Mesothelial cell of epicardium (in vitro differentiated cells): ENCODE results near the gene IFITM2. TPM values are rescaled to one million over a fixed set of nuclear protein-coding genes. Genes with fewer than 3 reads are reported as not detected.
"Not testable (repeated sequence)": the region's sequence is repeated elsewhere in the genome, so short reads cannot be mapped to it uniquely, and the experiment has no call there.

Source experiments
- DNase-seq, 2 experiments: peaks; one replicate each; pipeline ENCODE4 v3.0.0; 2021; ENCODE audit warnings: low spot score in 2 of 2; ENCODE audit not compliant: unreplicated experiment in 2 of 2
- H3K27ac Mint-ChIP-seq: 2 replicates; pipeline ENCODE4 v1.8.0; 2021; ENCODE audit warnings: mixed read lengths
- H3K27me3 Mint-ChIP-seq: 2 replicates; pipeline ENCODE4 v1.8.0; 2021; ENCODE audit warnings: low read depth, mixed read lengths
- H3K36me3 Mint-ChIP-seq: 2 replicates; pipeline ENCODE4 v1.8.0; 2021; ENCODE audit warnings: mixed read lengths
- H3K4me1 Mint-ChIP-seq: 2 replicates; pipeline ENCODE4 v1.8.0; 2021; ENCODE audit warnings: mixed read lengths
- H3K4me3 Mint-ChIP-seq: 2 replicates; pipeline ENCODE4 v1.8.0; 2021; ENCODE audit warnings: mild to moderate bottlenecking, moderate library complexity, mixed read lengths
- H3K9me3 Mint-ChIP-seq: 2 replicates; pipeline ENCODE4 v1.8.0; 2021; ENCODE audit warnings: mixed read lengths
- total RNA-seq: library from RNA; stranded (reverse); gene quantifications from 3 replicates; pipeline ENCODE4 v1.2.1, GENCODE V29; 2021
- TF ChIP-seq, protein P1 (sequence below): fragments of 200-600 bp; sonication (generic); IDR thresholded peaks from one replicate; pipeline ENCODE4 v1.5.0; 2021; ENCODE audit warnings: antibody characterized with exemption; ENCODE audit not compliant: unreplicated experiment

The IFITM2 gene
- total RNA-seq, result 208 to 224 TPM (median 210 TPM) in 3 replicates

DNA sequence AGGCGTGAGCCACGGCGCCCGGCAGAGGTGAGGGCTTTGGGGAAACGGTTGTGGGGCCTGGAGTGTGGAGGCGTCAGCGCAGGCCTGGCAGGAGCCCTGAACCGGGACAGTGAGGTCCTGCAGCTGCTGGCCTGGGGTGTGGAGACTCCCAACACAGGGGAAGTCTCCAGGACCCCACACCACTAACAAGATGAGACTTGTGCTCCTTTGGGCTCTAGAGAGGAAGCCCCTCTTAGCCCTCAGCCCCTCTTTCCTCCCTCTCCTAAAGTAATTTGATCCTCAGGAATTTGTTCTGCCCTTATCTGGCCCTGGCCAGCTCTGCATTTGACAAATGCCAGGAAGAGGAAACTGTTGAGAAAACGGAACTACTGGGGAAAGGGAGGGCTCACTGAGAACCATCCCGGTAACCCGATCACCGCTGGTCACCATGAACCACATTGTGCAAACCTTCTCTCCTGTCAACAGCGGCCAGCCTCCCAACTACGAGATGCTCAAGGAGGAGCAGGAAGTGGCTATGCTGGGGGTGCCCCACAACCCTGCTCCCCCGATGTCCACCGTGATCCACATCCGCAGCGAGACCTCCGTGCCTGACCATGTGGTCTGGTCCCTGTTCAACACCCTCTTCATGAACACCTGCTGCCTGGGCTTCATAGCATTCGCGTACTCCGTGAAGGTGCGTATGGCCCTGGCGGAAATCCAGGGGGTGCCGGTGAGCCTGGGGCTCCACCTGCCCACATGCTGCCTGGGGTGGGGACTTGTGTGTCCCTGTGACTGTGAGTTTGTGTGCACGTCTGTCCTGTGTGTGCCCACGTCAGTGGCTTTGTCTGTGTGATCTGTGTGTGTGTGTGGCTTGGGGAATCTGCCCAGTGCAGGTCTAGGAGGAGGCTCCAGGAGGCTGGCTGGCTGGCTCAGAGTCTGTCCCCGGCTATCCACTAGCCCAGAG is at the start of gene IFITM2:
Gene IFITM2, plus strand, starts transcription at position 51 of the 943 bp plus-strand sequence. Its CDS starts 377 bp downstream, at position 428.
- H3K4me3 Mint-ChIP-seq, result peak within 1 kb of the TSS; percentile 93
- peak within 1 kb of the TSS; percentile 96 for H3K27ac Mint-ChIP-seq
- H3K4me1 Mint-ChIP-seq, result peaks cover 48% of the 10 kb centered on the region
- not testable (repeated sequence) for H3K27me3 Mint-ChIP-seq, H3K9me3 Mint-ChIP-seq, DNase-seq, H3K36me3 Mint-ChIP-seq

GRCh38 chr11:259413-259812 is 48.2 kb upstream of the IFITM2 start:
- H3K36me3 Mint-ChIP-seq, result no peaks in the 10 kb centered on the region
- H3K4me1 Mint-ChIP-seq, result no peaks in the 10 kb centered on the region
- DNase-seq, result no peak
- no peak overlapping the region for H3K27ac Mint-ChIP-seq
- H3K4me3 Mint-ChIP-seq, result no peak overlapping the region
- H3K9me3 Mint-ChIP-seq, result peaks cover 8% of the 10 kb centered on the region
- TF ChIP-seq, protein P1, sequence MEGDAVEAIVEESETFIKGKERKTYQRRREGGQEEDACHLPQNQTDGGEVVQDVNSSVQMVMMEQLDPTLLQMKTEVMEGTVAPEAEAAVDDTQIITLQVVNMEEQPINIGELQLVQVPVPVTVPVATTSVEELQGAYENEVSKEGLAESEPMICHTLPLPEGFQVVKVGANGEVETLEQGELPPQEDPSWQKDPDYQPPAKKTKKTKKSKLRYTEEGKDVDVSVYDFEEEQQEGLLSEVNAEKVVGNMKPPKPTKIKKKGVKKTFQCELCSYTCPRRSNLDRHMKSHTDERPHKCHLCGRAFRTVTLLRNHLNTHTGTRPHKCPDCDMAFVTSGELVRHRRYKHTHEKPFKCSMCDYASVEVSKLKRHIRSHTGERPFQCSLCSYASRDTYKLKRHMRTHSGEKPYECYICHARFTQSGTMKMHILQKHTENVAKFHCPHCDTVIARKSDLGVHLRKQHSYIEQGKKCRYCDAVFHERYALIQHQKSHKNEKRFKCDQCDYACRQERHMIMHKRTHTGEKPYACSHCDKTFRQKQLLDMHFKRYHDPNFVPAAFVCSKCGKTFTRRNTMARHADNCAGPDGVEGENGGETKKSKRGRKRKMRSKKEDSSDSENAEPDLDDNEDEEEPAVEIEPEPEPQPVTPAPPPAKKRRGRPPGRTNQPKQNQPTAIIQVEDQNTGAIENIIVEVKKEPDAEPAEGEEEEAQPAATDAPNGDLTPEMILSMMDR, result no peak
- peaks cover 1% of the 10 kb centered on the region for H3K27me3 Mint-ChIP-seq

- peaks cover 9% of the 10 kb centered on the region for H3K9me3 Mint-ChIP-seq
- no peak overlapping the region for H3K27ac Mint-ChIP-seq
- no peak overlapping the region for H3K4me3 Mint-ChIP-seq
- H3K36me3 Mint-ChIP-seq, result no peaks in the 10 kb centered on the region
- peaks cover 1% of the 10 kb centered on the region for H3K27me3 Mint-ChIP-seq
- H3K4me1 Mint-ChIP-seq, result no peaks in the 10 kb centered on the region
- DNase-seq, result no peak
- TF ChIP-seq, protein P1, result no peak
These were observed 46.0 kb upstream of the IFITM2 start for GRCh38 chr11:261624-262023.

- Mint-ChIP-seq H3K27me3 (peaks cover 11% of the 10 kb centered on the region), H3K4me3 (peak overlapping the region; percentile 31), H3K9me3 (peaks cover 3% of the 10 kb centered on the region), H3K27ac (no peak overlapping the region), H3K4me1 (peaks cover 4% of the 10 kb centered on the region), H3K36me3 (no peaks in the 10 kb centered on the region)
- no peak for DNase-seq
- TF ChIP-seq, protein P1, result no peak
These were observed 40.8 kb upstream of the IFITM2 start for GRCh38 chr11:266676-267439.

GRCh38 chr11:267491-267994 is 40.1 kb upstream of the IFITM2 start:
- Mint-ChIP-seq H3K27ac (no peak overlapping the region), H3K27me3 (peaks cover 12% of the 10 kb centered on the region), H3K4me1 (peaks cover 4% of the 10 kb centered on the region), H3K9me3 (peaks cover 3% of the 10 kb centered on the region), H3K4me3 (no peak overlapping the region), H3K36me3 (no peaks in the 10 kb centered on the region)
- no peak for DNase-seq
- TF ChIP-seq, protein P1, result no peak

DNA sequence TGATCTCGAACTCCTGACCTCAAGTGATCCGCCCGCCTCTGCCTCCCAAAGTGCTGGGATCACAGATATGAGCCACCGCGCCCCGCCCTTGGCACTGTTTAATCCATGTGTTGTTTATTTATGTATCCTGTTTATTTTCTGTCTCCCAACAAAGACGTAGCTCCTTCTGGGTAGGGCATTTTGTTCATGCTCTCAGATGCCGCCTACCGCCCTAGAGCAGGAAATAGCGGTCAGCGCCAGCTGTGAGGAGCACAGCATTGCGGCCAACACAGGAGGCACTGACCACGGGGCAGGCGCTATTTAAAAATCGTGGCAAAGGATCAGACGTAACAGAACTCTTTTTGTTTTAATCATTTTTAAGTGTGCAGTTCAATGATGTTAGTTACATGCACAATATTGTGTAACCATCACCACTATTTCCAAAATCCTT is 38.9 kb upstream of the IFITM2 start:
- H3K9me3 Mint-ChIP-seq, H3K27ac Mint-ChIP-seq, H3K36me3 Mint-ChIP-seq, DNase-seq, H3K4me1 Mint-ChIP-seq: not testable (repeated sequence)
- Mint-ChIP-seq H3K27me3 (peaks cover 17% of the 10 kb centered on the region), H3K4me3 (peak overlapping the region; percentile 41)
